NCI-H187 (cell line): Measurements from ENCODE around the gene CACNA1I.
"Not testable (repeated sequence)": the region's sequence is repeated elsewhere in the genome, so short reads cannot be mapped to it uniquely, and the experiment has no call there.

Experiments
- DNase-seq, 2 experiments: peaks; one replicate each; lab custom pipeline; 2025; lab: John Stamatoyannopoulos, UW

The CACNA1I gene

GRCh38 chr22:39718921-39719475, 148.4 kb downstream of the CACNA1I start:
- no peak for DNase-seq

GRCh38 chr22:39719559-39720450, 149.3 kb downstream of the CACNA1I start:
- DNase-seq: no peak

GRCh38 chr22:39721206-39722031, 150.9 kb downstream of the CACNA1I start:
- DNase-seq: no peak

- DNase-seq: no peak
These were observed 151.4 kb downstream of the CACNA1I start for GRCh38 chr22:39722032-39722325.

- DNase-seq: no peak
These were observed 151.9 kb downstream of the CACNA1I start for GRCh38 chr22:39722501-39722900.

- no peak for DNase-seq
These were observed 152.9 kb downstream of the CACNA1I start for GRCh38 chr22:39723463-39723862.

GRCh38 chr22:39723899-39724351, 153.4 kb downstream of the CACNA1I start:
- DNase-seq: no peak

GRCh38 chr22:39724390-39724789, 153.8 kb downstream of the CACNA1I start:
- DNase-seq: no peak

- DNase-seq: no peak
These were observed 154.3 kb downstream of the CACNA1I start for GRCh38 chr22:39724857-39725256.

GRCh38 chr22:39725351-39726035, 154.9 kb downstream of the CACNA1I start:
- peak; percentile 20 to 47 for DNase-seq

- DNase-seq: no peak
These were observed 157.0 kb downstream of the CACNA1I start for GRCh38 chr22:39727541-39727940.

GRCh38 chr22:39728236-39728860, 157.8 kb downstream of the CACNA1I start:
- DNase-seq: no peak

- no peak for DNase-seq
These were observed 158.8 kb downstream of the CACNA1I start for GRCh38 chr22:39729141-39729934.

GRCh38 chr22:39731481-39731880, 160.9 kb downstream of the CACNA1I start:
- DNase-seq: no peak

GRCh38 chr22:39731881-39732555, 161.5 kb downstream of the CACNA1I start:
- DNase-seq: no peak

GRCh38 chr22:39732625-39733024, 162.1 kb downstream of the CACNA1I start:
- DNase-seq: no peak

- no peak for DNase-seq
These were observed 162.6 kb downstream of the CACNA1I start for GRCh38 chr22:39733191-39733590.

- not testable (repeated sequence) for DNase-seq
These were observed 163.5 kb downstream of the CACNA1I start for GRCh38 chr22:39734046-39734445.

- DNase-seq: no peak
These were observed 164.3 kb downstream of the CACNA1I start for GRCh38 chr22:39734866-39735265.

- DNase-seq: no peak
These were observed 165.2 kb downstream of the CACNA1I start for GRCh38 chr22:39735776-39736175.
